Measurements from ENCODE around the gene CFAP119.

CFAP119 gene

GRCh38 chr16:30750876-30751465 is 10.9 kb downstream of the CFAP119 start:
- Histone ChIP-seq H3K27ac (no peak overlapping the region), H3K4me3 (no peak overlapping the region)
- TF ChIP-seq CTCF (IDR thresholded peaks at IDR 0.05), result no peak
- peak; percentile 59 for DNase-seq (ENCODE audit: low spot score)

GRCh38 chr16:30750201-30750600 is 11.7 kb downstream of the CFAP119 start:
- peak; percentile 24 for DNase-seq (ENCODE audit: low spot score)
- no peak for TF ChIP-seq CTCF (IDR thresholded peaks at IDR 0.05)
- Histone ChIP-seq H3K27ac (no peak overlapping the region), H3K4me3 (no peak overlapping the region)

- peak; percentile 75 for DNase-seq (ENCODE audit: low spot score)
- no peak for TF ChIP-seq CTCF (IDR thresholded peaks at IDR 0.05)
- peak overlapping the region; percentile 88 for H3K4me3 ChIP-seq
- peak overlapping the region; percentile 52 to 86 for H3K27ac ChIP-seq
Measured at GRCh38 chr16:30748634-30749445, 13.0 kb downstream of the CFAP119 start.

GRCh38 chr16:30747799-30748633 is 13.8 kb downstream of the CFAP119 start, which contains the start of gene PHKG2:
Gene PHKG2 (plus strand): TSS chr16:30748425. CDS start chr16:30748821, 396 bp downstream.
- Histone ChIP-seq H3K27ac (peak within 1 kb of the TSS; percentile 52 to 86), H3K4me3 (peak within 1 kb of the TSS; percentile 88)
- peak; percentile 100 for DNase-seq (ENCODE audit: low spot score)
- TF ChIP-seq CTCF (IDR thresholded peaks at IDR 0.05), result no peak

- no peak for TF ChIP-seq CTCF (IDR thresholded peaks at IDR 0.05)
- H3K27ac ChIP-seq, result peak overlapping the region; percentile 12 to 76
- DNase-seq (ENCODE audit: low spot score), result no peak
- peak overlapping the region; percentile 88 for H3K4me3 ChIP-seq
Measured at GRCh38 chr16:30747331-30747730, 14.5 kb downstream of the CFAP119 start.

- Histone ChIP-seq H3K27ac (no peak overlapping the region), H3K4me3 (no peak overlapping the region)
- DNase-seq (ENCODE audit: low spot score), result no peak
- no peak for TF ChIP-seq CTCF (IDR thresholded peaks at IDR 0.05)
Measured at GRCh38 chr16:30746638-30747175, 15.2 kb downstream of the CFAP119 start.

Data from coronary artery (tissue), 2 donors.